ENCODE data around the gene NLRP1.

- TF ChIP-seq, protein P1, sequence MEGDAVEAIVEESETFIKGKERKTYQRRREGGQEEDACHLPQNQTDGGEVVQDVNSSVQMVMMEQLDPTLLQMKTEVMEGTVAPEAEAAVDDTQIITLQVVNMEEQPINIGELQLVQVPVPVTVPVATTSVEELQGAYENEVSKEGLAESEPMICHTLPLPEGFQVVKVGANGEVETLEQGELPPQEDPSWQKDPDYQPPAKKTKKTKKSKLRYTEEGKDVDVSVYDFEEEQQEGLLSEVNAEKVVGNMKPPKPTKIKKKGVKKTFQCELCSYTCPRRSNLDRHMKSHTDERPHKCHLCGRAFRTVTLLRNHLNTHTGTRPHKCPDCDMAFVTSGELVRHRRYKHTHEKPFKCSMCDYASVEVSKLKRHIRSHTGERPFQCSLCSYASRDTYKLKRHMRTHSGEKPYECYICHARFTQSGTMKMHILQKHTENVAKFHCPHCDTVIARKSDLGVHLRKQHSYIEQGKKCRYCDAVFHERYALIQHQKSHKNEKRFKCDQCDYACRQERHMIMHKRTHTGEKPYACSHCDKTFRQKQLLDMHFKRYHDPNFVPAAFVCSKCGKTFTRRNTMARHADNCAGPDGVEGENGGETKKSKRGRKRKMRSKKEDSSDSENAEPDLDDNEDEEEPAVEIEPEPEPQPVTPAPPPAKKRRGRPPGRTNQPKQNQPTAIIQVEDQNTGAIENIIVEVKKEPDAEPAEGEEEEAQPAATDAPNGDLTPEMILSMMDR (IDR thresholded peaks at IDR 0.05; ENCODE audit: poor library complexity): no peak
- TF ChIP-seq EZH2phosphoT487 (IDR thresholded peaks at IDR 0.05; ENCODE audit: low read depth, severe bottlenecking, unreplicated experiment): no peak
These were observed 36.7 kb upstream of the NLRP1 start for GRCh38 chr17:5621026-5621425.
